HepG2 (cell line): ENCODE measurements around the gene SPG7. TPM values are rescaled to one million over a fixed set of nuclear protein-coding genes. Genes with fewer than 3 reads are reported as not detected.

Experiments
- ATAC-seq: fragments of 200-7000 bp; cut with Tn5 transposase; 3 replicates; pipeline ENCODE4 v1.9.1; 2020; ENCODE audit warnings: mild to moderate bottlenecking, moderate library complexity
- BruUV-seq: library from RNA; stranded (reverse); fragments of 400-500 nt; replicated peaks from 2 replicates; lab custom pipeline; 2021; lab: Mats Ljungman, UMichigan
- CTCF ChIA-PET: fragments of 300-600 bp; formaldehyde crosslinking; extraction: SDS; loops from one replicate; lab custom pipeline; 2021; ENCODE audit warnings: low total read pairs, inconsistent platforms, low intra/inter-chr PET ratio; lab: Yijun Ruan, JAX
- POLR2A ChIA-PET: fragments of 350-600 bp; sonication (Branson Sonifier 250); formaldehyde crosslinking; loops from one replicate; lab custom pipeline; 2020; ENCODE audit warnings: antibody characterized with exemption, inconsistent platforms; lab: Yijun Ruan, JAX
- DNase-seq: peaks from one replicate; pipeline ENCODE4 v3.0.0-alpha.2; 2015; ENCODE audit warnings: low spot score
- FAIRE-seq: peaks from 3 replicates; lab custom pipeline; 2011; peaks lifted over from hg19 to GRCh38; lab: Jason Lieb, UNC
- H2AFZ ChIP-seq: one replicate; pipeline ENCODE4 v1.6.1; 2011; ENCODE audit warnings: low read length, inconsistent platforms
- H3K27ac ChIP-seq: fragments of 300-600 bp; 3 replicates; pipeline ENCODE4 v1.8.0; 2011; ENCODE audit warnings: mixed run types, mild to moderate bottlenecking, mixed read lengths, low read length, inconsistent platforms; ENCODE audit not compliant: insufficient read depth; ENCODE audit errors: extremely low read length
- H3K27me3 ChIP-seq, 2 experiments: fragments of 200-600 bp in 1 of 2; 2 replicates in 1 of 2; 3 replicates in 1 of 2; pipeline versions ENCODE4 v1.6.0 to v1.8.0; 2011; ENCODE audit warnings: low read length in 2 of 2, mild to moderate bottlenecking in 2 of 2, moderate library complexity in 2 of 2, inconsistent platforms in 1 of 2; ENCODE audit not compliant: insufficient read depth in 2 of 2, control insufficient read depth in 1 of 2
- H3K36me3 ChIP-seq, 2 experiments: fragments of 200-600 bp in 1 of 2; replicated peaks in 1 of 2; 2 replicates in 1 of 2; 3 replicates in 1 of 2; pipeline versions ENCODE4 v1.5.1 to v1.8.0; 2011; ENCODE audit warnings: low read length in 2 of 2, inconsistent platforms in 1 of 2; ENCODE audit not compliant: insufficient read depth in 2 of 2, control insufficient read depth in 1 of 2
- H3K4me1 ChIP-seq: 2 replicates; pipeline ENCODE4 v1.5.1; 2012; ENCODE audit warnings: low read length, inconsistent platforms; ENCODE audit not compliant: insufficient read depth
- H3K4me2 ChIP-seq: 2 replicates; pipeline ENCODE4 v1.6.0; 2011; ENCODE audit warnings: low read depth, low read length, inconsistent platforms
- H3K4me3 ChIP-seq, 3 experiments: fragments of 200-600 bp in 1 of 3; sonication (generic), shearing (Covaris generic) in 1 of 3; replicated peaks in 1 of 3; 2 replicates each; pipeline ENCODE4 v1.5.1; 2011 to 2016; ENCODE audit warnings: low read length in 3 of 3, inconsistent platforms in 2 of 3, low read depth in 2 of 3, mild to moderate bottlenecking in 2 of 3, control low read depth in 1 of 3, mixed read lengths in 1 of 3; ENCODE audit not compliant: insufficient read depth in 1 of 3
- H3K79me2 ChIP-seq: one replicate; pipeline ENCODE4 v1.6.1; 2011; ENCODE audit warnings: low read length, inconsistent platforms; ENCODE audit not compliant: insufficient read depth
- H3K9ac ChIP-seq: 2 replicates; pipeline ENCODE4 v1.6.0; 2011; ENCODE audit warnings: mild to moderate bottlenecking, low read depth, low read length, inconsistent platforms; ENCODE audit not compliant: insufficient read depth
- H3K9me3 ChIP-seq: 2 replicates; pipeline ENCODE4 v1.5.1; 2012; ENCODE audit warnings: mild to moderate bottlenecking, low read length
- H4K20me1 ChIP-seq: 2 replicates; pipeline ENCODE4 v1.6.0; 2011; ENCODE audit warnings: inconsistent platforms, mild to moderate bottlenecking, low read length, moderate library complexity; ENCODE audit not compliant: insufficient read depth
- BCLAF1 ChIP-seq: fragments of 450-650 bp; IDR thresholded peaks from 2 replicates; pipeline ENCODE4 v1.6.1; 2017; ENCODE audit warnings: mild to moderate bottlenecking
- CHCHD3 ChIP-seq: sonication (generic); formaldehyde crosslinking; IDR thresholded peaks from 2 replicates; pipeline ENCODE4 v1.8.0; 2022; ENCODE audit warnings: mild to moderate bottlenecking, missing genetic modification reagents, moderate library complexity
- DRAP1 ChIP-seq: IDR thresholded peaks from 2 replicates; pipeline ENCODE4 v1.6.1; 2016; ENCODE audit warnings: missing genetic modification reagents, missing compliant biosample characterization
- E2F5 ChIP-seq: sonication (generic); formaldehyde crosslinking; conservative IDR thresholded peaks from 2 replicates; pipeline ENCODE4 v1.4.0; 2020; ENCODE audit warnings: missing genetic modification reagents
- IRX3 ChIP-seq: sonication (generic); formaldehyde crosslinking; IDR thresholded peaks from 2 replicates; pipeline ENCODE4 v1.8.1; 2023; ENCODE audit warnings: mild to moderate bottlenecking, low read depth, missing genetic modification reagents, borderline replicate concordance
- NPAS2 ChIP-seq: sonication (generic); formaldehyde crosslinking; IDR thresholded peaks from 2 replicates; pipeline ENCODE4 v1.8.0; 2022; ENCODE audit warnings: mild to moderate bottlenecking, missing genetic modification reagents, borderline replicate concordance
- SMAD1 ChIP-seq: sonication (generic); formaldehyde crosslinking; IDR thresholded peaks from 2 replicates; pipeline ENCODE4 v1.4.0; 2020; ENCODE audit warnings: missing genetic modification reagents, low read depth, mild to moderate bottlenecking, borderline replicate concordance
- ZEB1 ChIP-seq: IDR thresholded peaks from 2 replicates; pipeline ENCODE4 v1.6.1; 2012; ENCODE audit warnings: mild to moderate bottlenecking, low read depth, inconsistent platforms; ENCODE audit not compliant: insufficient replicate concordance
- ZGPAT ChIP-seq: IDR thresholded peaks from 2 replicates; pipeline ENCODE4 v1.6.1; 2016; ENCODE audit warnings: mild to moderate bottlenecking
- ZNF460 ChIP-seq: sonication (generic); formaldehyde crosslinking; IDR thresholded peaks from 2 replicates; pipeline ENCODE4 v1.5.1; 2020; ENCODE audit warnings: missing genetic modification reagents, mild to moderate bottlenecking, borderline replicate concordance
- ZNF629 ChIP-seq: sonication (generic); formaldehyde crosslinking; conservative IDR thresholded peaks from 2 replicates; pipeline ENCODE4 v1.5.0; 2020; ENCODE audit warnings: missing genetic modification reagents
- ZNF691 ChIP-seq: sonication (generic); formaldehyde crosslinking; IDR thresholded peaks from 2 replicates; pipeline ENCODE4 v1.4.0; 2020; ENCODE audit warnings: missing genetic modification reagents, low read depth, mild to moderate bottlenecking, borderline replicate concordance
- ZNF790 ChIP-seq: sonication (generic); formaldehyde crosslinking; IDR thresholded peaks from 2 replicates; pipeline ENCODE4 v1.8.0; 2022; ENCODE audit warnings: missing genetic modification reagents, mild to moderate bottlenecking, borderline replicate concordance
- WGBS: methylation state at CpG from one replicate; pipeline ENCODE4 v1.1.6; 2017; ENCODE audit warnings: low lambda C conversion rate; 5-methylcytosine and 5-hydroxymethylcytosine counted together
- in situ Hi-C: cut with HindIII; loops from 2 replicates; pipeline ENCODE4 v1.10.0; 2017; ENCODE audit warnings: low pct_unique_long_range_greater_than_20kb; ENCODE audit not compliant: extremely low pct_ligation_motif_present
- intact Hi-C: fragments of 100-400 bp; cut with micrococcal nuclease; formaldehyde crosslinking; loops from one replicate; pipeline ENCODE4 v1.10.0; 2022; ENCODE audit not compliant: unreplicated experiment
- polyA plus RNA-seq, 8 experiments: library from polyadenylated mRNA; depleted of rRNA in 3 of 8; stranded (reverse) in 7 of 8; unstranded in 1 of 8; fragments of >200 nt; fragmentation: Illumina TruSeq in 4 of 8; extraction: Trizol in 4 of 8; gene quantifications; 2 replicates each; pipeline versions ENCODE4 v1.2.1 to v1.2.3, GENCODE V29; 2011 to 2016; ENCODE audit warnings: low read depth in 4 of 8, missing spikeins in 1 of 8, mixed read lengths in 1 of 8; ENCODE audit not compliant: insufficient read depth in 1 of 8
- total RNA-seq, 5 experiments: library from RNA; depleted of rRNA; stranded (reverse); fragments of >200 nt; fragmentation: Illumina TruSeq; extraction: Trizol; gene quantifications; 2 replicates each; pipeline ENCODE4 v1.2.3, GENCODE V29; 2016; ENCODE audit warnings: low read depth in 1 of 5

SPG7 gene
- total and polyA plus RNA-seq, 2 of the 13 experiments (the other 11 are each of a cell fraction or from before 2014, with no cell fraction given), result 66.0 to 136 TPM

- TF ChIP-seq BCLAF1 (no peak), ZEB1 (no peak), ZNF691 (CRISPR knock-in tag) (0 out of 2 replicates have a peak, but pooled peaks have one; percentile 14), ZNF629 (CRISPR knock-in tag) (0 out of 2 replicates have a peak, but pooled peaks have one; percentile 45), SMAD1 (CRISPR knock-in tag) (no peak), NPAS2 (CRISPR knock-in tag) (no peak)
Observed at GRCh38 chr16:89581045-89581695, 73.0 kb downstream of the SPG7 start (continued).

GRCh38 chr16:89581861-89582563 is 73.8 kb downstream of the SPG7 start:
- Histone ChIP-seq H3K36me3 (no peaks in the 10 kb centered on the region), H4K20me1 (no peaks in the 10 kb centered on the region), H3K9ac (peak overlapping the region; percentile 53), H3K4me1 (peaks cover 39% of the 10 kb centered on the region), H3K4me2 (peak overlapping the region; percentile 76), H2AFZ (no peak overlapping the region), H3K27me3 (peaks cover 0 to 31% of the 10 kb centered on the region in 2 experiments; a peak in 3 of 5 replicates), H3K9me3 (no peaks in the 10 kb centered on the region), H3K79me2 (no peaks in the 10 kb centered on the region), H3K27ac (no peak overlapping the region), H3K4me3 (peak overlapping the region; percentile 6 to 60 (median 29); a peak in 4 of 6 replicates)
- CTCF ChIA-PET, result no interaction called here
- in situ Hi-C loops, result no loop called here
- FAIRE-seq (peak; percentile 94), ATAC-seq (peak; percentile 23), DNase-seq (peak; percentile 71)
- 16% methylated on average over 12 of the region's 15 CpGs for WGBS
- intact Hi-C loops, result no loop called here
- BruUV-seq, result no TSS peak
- POLR2A ChIA-PET, result interaction anchor here (1.0 to 2.2 kb wide), 5 partner anchors 10 to 22 kb away, joined by 3 to 10 read pairs (median 6); no protein-coding TSS in a partner anchor
- 0 out of 2 replicates have a peak, but pooled peaks have one; percentile 43 for TF ChIP-seq CHCHD3 (CRISPR knock-in tag)
- TF ChIP-seq IRX3 (CRISPR knock-in tag), result no peak
- TF ChIP-seq DRAP1 (CRISPR knock-in tag), result peak; percentile 15; the same call in 1 of the 2 replicates
- no peak for TF ChIP-seq ZNF460 (CRISPR knock-in tag)
- no peak for TF ChIP-seq E2F5 (CRISPR knock-in tag)
- TF ChIP-seq ZNF790, result no peak
- peak; percentile 38; the same call in 1 of the 2 replicates for TF ChIP-seq ZGPAT (CRISPR knock-in tag)
